GM12892 (cell line): ENCODE measurements around the gene SLC17A9.

Source experiments
- POLR2AphosphoS5 ChIP-seq: IDR thresholded peaks from 2 replicates; pipeline ENCODE4 v1.6.1; 2011; ENCODE audit warnings: low read depth, low read length, control low read depth
- TAF1 ChIP-seq: IDR thresholded peaks from 2 replicates; pipeline ENCODE4 v1.6.1; 2011; ENCODE audit warnings: low read depth, mild to moderate bottlenecking, control low read depth, low read length, borderline replicate concordance

- TF ChIP-seq POLR2AphosphoS5 (peak; percentile 79), TAF1 (peak; percentile 24; the same call in 1 of the 2 replicates)
These were observed 56.8 kb downstream of the SLC17A9 start for GRCh38 chr20:63009045-63009961.
